ENCODE data around the gene GGPS1. TPM values are rescaled to one million over a fixed set of nuclear protein-coding genes. Genes with fewer than 3 reads are reported as not detected.

GGPS1 gene
- total and polyA plus RNA-seq, 11 donors: 16.4 to 40.2 (median 29.7) TPM

DNA sequence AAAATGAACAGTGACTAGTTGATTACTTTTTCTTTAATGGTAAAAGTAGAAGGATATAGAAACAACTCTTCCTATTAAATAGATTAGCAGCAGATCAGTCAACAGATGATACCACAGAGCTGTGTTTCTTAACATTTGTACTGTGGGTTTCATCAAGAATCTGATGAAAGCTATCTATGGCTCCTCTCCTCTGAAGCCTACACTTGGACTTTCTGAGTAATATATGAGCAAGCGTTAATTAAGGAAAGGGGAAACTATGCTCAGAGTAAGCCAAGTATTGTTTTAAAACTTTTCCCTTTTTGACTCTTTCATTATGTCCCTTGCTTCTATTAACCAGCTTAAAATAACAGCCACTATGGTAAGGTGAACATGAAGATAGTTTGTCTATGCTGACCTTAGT lies 11.2 kb upstream of the GGPS1 start:
- no peaks in the 10 kb centered on the region for H3K9me3 ChIP-seq
- peaks cover 0 to 58% (median 31%) of the 10 kb centered on the region in 12 donors for H3K4me1 ChIP-seq
- intact Hi-C loops (cut with DNase I): loop anchor here in 1 of 10 donors (5.0 kb wide), 1 partner anchor 60 kb away; no protein-coding TSS in a partner anchor
- no peak for DNase-seq
- H3K36me3 ChIP-seq: peaks cover 0 to 18% (median 12%) of the 10 kb centered on the region in 9 donors
- H3K27ac ChIP-seq: peak overlapping the region in 1 of 12 donors; percentile 16
- no peak overlapping the region for H3K4me3 ChIP-seq
- no peak for ATAC-seq
- H3K27me3 ChIP-seq: no peaks in the 10 kb centered on the region
- WGBS, 4 donors: 13 to 36% (median 28%) methylated on average over 1 of the region's 1 CpG
- TF ChIP-seq POLR2A (IDR thresholded peaks at IDR 0.05) (no peak), CTCF (IDR thresholded peaks at IDR 0.05) (no peak)

DNA sequence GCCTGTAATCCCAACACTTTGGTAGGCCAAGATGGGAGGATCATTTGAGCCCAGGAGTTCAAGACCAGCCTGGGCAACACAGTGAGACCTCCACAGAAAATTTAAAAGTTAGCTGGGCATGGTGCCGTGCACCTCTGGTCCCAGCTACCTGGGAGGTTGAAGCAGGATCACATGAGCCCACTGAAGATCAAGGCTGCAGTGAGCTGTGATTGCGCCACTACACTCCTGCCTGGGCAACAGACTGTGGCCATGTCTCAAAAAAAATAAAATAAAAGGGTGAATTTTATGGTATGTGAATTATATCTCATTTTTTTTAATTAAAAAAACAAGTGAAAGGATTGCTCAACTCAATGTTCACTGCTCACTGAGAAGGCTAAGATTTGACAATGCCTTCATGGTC lies 9.1 kb upstream of the GGPS1 start:
- H3K27me3 ChIP-seq: no peaks in the 10 kb centered on the region
- peaks cover 0 to 21% (median 13%) of the 10 kb centered on the region in 9 donors for H3K36me3 ChIP-seq
- peaks cover 0 to 59% (median 29%) of the 10 kb centered on the region in 12 donors for H3K4me1 ChIP-seq
- no peaks in the 10 kb centered on the region for H3K9me3 ChIP-seq
- H3K4me3 ChIP-seq: no peak overlapping the region
- no peak overlapping the region for H3K27ac ChIP-seq
- intact Hi-C loops (cut with DNase I): loop anchor here in 1 of 10 donors (5.0 kb wide), 1 partner anchor 62 kb away; no protein-coding TSS in a partner anchor
- WGBS, 4 donors: 91 to 99% (median 96%) methylated on average over 2 of the region's 2 CpGs
- TF ChIP-seq POLR2A (IDR thresholded peaks at IDR 0.05) (no peak), CTCF (IDR thresholded peaks at IDR 0.05) (no peak)
- DNase-seq: no peak
- no peak for ATAC-seq

DNA sequence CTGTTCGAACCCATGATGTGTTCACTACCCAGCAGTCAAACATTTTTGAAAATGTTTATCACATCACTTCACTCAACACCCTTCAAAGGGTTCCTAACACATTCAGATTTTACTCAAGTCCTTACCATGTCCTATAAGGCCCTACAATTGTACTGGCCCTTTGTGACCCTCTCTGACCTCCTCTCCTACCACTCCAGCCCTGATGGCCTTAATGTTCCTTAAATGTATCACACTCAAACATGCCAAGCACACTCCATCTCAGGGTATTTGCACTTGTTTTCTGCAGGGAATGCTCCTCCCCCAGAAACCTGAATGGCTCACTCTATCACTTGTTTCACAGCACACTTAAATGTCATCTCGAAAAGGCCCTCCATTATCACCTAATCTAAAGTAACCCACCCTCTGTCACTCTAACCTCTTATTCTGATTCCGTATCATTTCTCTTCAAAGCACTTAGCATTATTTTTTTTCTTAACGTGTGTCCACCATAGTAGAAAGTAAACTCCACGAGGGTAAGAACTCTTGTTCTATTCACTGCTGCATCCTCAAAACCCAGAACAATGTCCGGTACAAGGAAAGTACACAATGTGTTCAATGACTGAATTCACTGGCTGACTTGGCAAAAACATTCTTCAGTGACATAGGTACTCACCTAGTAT lies 7.7 kb upstream of the GGPS1 start:
- H3K4me1 ChIP-seq: peaks cover 0 to 65% (median 40%) of the 10 kb centered on the region in 12 donors
- peaks cover 0 to 21% (median 13%) of the 10 kb centered on the region in 9 donors for H3K36me3 ChIP-seq
- no peak for DNase-seq
- TF ChIP-seq CTCF (IDR thresholded peaks at IDR 0.05): no peak
- no peaks in the 10 kb centered on the region for H3K9me3 ChIP-seq
- ATAC-seq: no peak
- intact Hi-C loops (cut with DNase I): loop anchor here in 2 of 10 donors (10.0 kb wide), 2 partner anchors 66 to 94 kb away; no protein-coding TSS in a partner anchor
- no peak overlapping the region for H3K27ac ChIP-seq
- H3K27me3 ChIP-seq: no peaks in the 10 kb centered on the region
- H3K4me3 ChIP-seq: no peak overlapping the region
- 64 to 72% (median 67%) methylated on average over 6 of the region's 6 CpGs for WGBS, 4 donors

- peak overlapping the region in 2 of 12 donors; percentile 20 to 75 for H3K4me3 ChIP-seq
- TF ChIP-seq CTCF (IDR thresholded peaks at IDR 0.05) (no peak), POLR2A (IDR thresholded peaks at IDR 0.05) (no peak)
- peaks cover 4 to 66% (median 45%) of the 10 kb centered on the region in 12 donors for H3K4me1 ChIP-seq
These were observed 4.1 kb upstream of the GGPS1 start for GRCh38 chr1:235324296-235324695.

More at GRCh38 chr1:235324296-235324695, 4.1 kb upstream of the GGPS1 start:
- no peaks in the 10 kb centered on the region for H3K9me3 ChIP-seq
- H3K36me3 ChIP-seq: peaks cover 0 to 14% (median 4%) of the 10 kb centered on the region in 9 donors
- ATAC-seq (no peak), DNase-seq (no peak)
- no peaks in the 10 kb centered on the region for H3K27me3 ChIP-seq
- intact Hi-C loops (cut with DNase I): loop anchor here in 2 of 10 donors (10.0 kb wide), 2 partner anchors 69 to 91 kb away; no protein-coding TSS in a partner anchor
- WGBS, 4 donors: 90 to 92% (median 91%) methylated on average over 5 of the region's 5 CpGs
- peak overlapping the region in 1 of 12 donors; percentile 38 for H3K27ac ChIP-seq

Data from heart left ventricle (tissue), 16 donors.